ENCODE measurements around the gene RHOBTB1.

RHOBTB1 gene

DNA sequence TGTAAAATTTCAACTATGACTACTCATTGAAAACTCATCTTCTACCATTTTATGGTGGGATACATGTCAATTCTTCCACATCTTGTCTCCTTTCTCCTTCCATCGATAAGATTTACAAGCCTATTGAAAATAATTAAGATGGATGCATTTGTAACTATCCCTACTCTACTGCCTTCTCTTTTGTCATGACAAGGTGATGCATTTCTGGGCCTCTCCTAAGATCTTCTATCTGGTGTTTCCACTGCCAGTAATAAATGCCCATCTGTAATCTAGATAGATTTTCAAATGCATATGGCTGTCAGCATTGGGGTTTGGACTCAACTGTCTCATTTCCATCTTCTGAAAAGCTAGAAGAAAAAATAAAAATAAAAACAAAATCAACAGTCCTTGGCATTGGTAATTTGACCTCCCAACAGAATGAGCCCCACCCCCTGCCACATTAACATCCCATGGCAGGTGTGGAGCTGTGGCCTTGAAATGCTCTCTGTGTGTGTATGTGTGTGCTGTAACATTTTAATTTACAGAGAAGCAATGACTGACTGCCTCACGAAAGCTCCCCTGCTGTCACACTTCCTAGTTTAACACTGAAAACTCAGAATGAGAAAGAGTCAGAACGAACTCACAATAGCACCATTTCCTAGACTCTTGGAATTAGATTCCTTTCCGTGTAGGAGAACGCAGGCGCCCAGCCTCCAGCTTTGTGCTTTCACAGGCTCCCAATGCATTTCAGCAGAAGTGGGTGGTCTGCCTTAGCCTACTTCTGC, 74.2 kb downstream of the RHOBTB1 start:
- no peaks in the 10 kb centered on the region for H3K9me3 ChIP-seq (ENCODE audit: severe bottlenecking)
- H3K27me3 ChIP-seq (ENCODE audit: insufficient read depth, low read depth, severe bottlenecking): no peaks in the 10 kb centered on the region
- no peaks in the 10 kb centered on the region for H3K36me3 ChIP-seq
- no peak overlapping the region for H3K4me3 ChIP-seq (ENCODE audit: low read depth, low read length)
- TF ChIP-seq, protein P1, sequence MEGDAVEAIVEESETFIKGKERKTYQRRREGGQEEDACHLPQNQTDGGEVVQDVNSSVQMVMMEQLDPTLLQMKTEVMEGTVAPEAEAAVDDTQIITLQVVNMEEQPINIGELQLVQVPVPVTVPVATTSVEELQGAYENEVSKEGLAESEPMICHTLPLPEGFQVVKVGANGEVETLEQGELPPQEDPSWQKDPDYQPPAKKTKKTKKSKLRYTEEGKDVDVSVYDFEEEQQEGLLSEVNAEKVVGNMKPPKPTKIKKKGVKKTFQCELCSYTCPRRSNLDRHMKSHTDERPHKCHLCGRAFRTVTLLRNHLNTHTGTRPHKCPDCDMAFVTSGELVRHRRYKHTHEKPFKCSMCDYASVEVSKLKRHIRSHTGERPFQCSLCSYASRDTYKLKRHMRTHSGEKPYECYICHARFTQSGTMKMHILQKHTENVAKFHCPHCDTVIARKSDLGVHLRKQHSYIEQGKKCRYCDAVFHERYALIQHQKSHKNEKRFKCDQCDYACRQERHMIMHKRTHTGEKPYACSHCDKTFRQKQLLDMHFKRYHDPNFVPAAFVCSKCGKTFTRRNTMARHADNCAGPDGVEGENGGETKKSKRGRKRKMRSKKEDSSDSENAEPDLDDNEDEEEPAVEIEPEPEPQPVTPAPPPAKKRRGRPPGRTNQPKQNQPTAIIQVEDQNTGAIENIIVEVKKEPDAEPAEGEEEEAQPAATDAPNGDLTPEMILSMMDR (IDR thresholded peaks at IDR 0.05; ENCODE audit: low read depth, low read length): no peak
- DNase-seq: no peak
- no peak overlapping the region for H3K27ac ChIP-seq

DNA sequence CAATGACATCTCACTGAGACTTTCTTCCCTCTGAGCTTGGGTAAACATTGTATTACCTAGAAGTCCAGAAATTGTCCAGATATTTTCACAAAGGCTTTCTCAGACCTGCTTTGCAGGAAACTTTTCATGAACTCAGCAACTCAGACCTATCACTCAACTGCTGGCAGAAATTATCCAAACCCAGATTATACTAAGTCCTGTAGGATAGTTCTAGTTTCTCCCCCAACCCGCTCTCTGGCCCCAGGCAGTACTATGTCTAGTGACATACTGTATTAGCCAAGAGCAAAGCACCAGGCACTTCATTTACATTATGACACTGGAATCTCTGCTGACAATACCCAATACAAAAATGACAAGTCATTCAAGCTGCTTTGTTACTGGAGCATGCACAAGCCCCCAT, 75.0 kb downstream of the RHOBTB1 start:
- H3K27ac ChIP-seq: no peak overlapping the region
- H3K27me3 ChIP-seq (ENCODE audit: insufficient read depth, low read depth, severe bottlenecking): no peaks in the 10 kb centered on the region
- H3K4me3 ChIP-seq (ENCODE audit: low read depth, low read length): no peak overlapping the region
- no peaks in the 10 kb centered on the region for H3K9me3 ChIP-seq (ENCODE audit: severe bottlenecking)
- TF ChIP-seq, protein P1 (IDR thresholded peaks at IDR 0.05; ENCODE audit: low read depth, low read length): no peak
- no peak for DNase-seq
- H3K36me3 ChIP-seq: no peaks in the 10 kb centered on the region

DNA sequence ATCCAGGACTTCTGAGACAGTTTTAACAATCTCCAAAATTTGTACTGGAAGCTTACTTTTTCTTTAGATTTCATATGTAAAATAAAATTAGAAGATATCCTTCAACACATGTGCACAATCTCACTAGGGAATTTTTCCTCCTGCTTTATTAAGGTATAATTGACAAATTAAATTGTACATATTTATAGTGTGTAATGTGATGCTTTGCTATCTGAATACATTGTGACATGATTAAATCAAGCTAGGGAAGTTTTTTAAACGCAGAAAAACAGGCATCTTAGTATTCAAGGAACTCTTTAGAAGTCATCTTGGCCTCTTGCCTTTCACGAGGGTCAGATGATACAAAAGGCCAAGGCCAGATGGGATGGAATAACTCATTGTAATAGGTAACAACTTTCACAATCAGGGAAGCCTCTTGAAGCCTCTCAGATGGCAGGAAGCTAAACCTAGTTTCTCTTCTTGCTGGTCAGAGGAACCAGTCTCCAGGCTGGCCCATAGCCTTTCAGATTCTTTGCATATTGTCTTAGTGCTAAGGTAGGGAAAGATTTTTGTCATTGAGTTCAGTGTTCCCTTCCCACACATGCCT, 78.7 kb downstream of the RHOBTB1 start:
- TF ChIP-seq, protein P1 (IDR thresholded peaks at IDR 0.05; ENCODE audit: low read depth, low read length): no peak

DNA sequence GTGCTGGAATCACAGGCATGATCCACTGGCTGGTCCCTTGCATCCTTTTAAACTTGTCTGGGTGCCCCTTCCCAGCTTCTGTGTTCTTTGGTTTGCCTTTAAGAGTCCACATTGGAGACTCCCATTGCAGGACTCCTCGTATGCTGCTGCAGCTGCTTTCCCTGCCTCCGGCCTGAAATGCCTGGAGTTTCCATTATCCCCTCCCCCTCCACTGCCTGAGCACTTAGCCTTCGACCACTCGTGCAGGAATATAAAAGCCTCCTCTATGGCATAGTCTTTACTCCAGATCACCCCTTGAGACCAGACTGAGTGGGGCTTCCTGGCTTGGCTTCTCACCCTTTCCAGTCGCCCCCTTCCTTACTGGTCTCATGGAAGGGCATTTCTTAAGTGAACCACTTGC, 80.2 kb downstream of the RHOBTB1 start:
- Histone ChIP-seq H3K27me3 (ENCODE audit: insufficient read depth, low read depth, severe bottlenecking) (no peaks in the 10 kb centered on the region), H3K36me3 (no peaks in the 10 kb centered on the region), H3K4me3 (ENCODE audit: low read depth, low read length) (no peak overlapping the region), H3K9me3 (ENCODE audit: severe bottlenecking) (no peaks in the 10 kb centered on the region), H3K27ac (no peak overlapping the region)
- DNase-seq: no peak
- TF ChIP-seq, protein P1 (IDR thresholded peaks at IDR 0.05; ENCODE audit: low read depth, low read length): no peak

More for the DNA sequence above, 78.7 kb downstream of the RHOBTB1 start:
- DNase-seq: no peak
- H3K9me3 ChIP-seq (ENCODE audit: severe bottlenecking): no peaks in the 10 kb centered on the region
- no peak overlapping the region for H3K4me3 ChIP-seq (ENCODE audit: low read depth, low read length)
- H3K27ac ChIP-seq: no peak overlapping the region
- no peaks in the 10 kb centered on the region for H3K36me3 ChIP-seq
- no peaks in the 10 kb centered on the region for H3K27me3 ChIP-seq (ENCODE audit: insufficient read depth, low read depth, severe bottlenecking)

DNA sequence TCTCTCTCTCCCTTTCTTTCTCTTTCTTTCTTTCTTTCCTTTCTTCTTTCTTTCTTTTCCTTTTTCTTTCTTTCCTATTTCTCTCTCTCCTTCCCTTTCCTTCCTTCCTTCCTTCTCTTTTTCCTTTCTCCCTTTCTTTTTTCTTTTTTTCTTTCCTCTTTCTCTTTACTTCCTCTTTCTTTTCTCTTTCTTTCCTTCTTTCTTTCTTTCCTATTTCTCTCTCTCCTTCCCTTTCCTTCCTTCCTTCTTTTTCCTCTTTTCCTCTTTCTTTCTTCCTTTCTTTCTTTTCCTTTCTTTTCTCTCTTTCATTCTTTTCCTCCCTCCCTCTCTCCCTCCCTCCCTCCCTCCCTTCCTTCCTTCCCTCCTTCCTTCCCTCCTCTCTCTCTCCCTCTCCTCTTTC, 81.5 kb downstream of the RHOBTB1 start:
- TF ChIP-seq, protein P1 (IDR thresholded peaks at IDR 0.05; ENCODE audit: low read depth, low read length): no peak
- no peak for DNase-seq
- Histone ChIP-seq H3K9me3 (ENCODE audit: severe bottlenecking) (no peaks in the 10 kb centered on the region), H3K4me3 (ENCODE audit: low read depth, low read length) (no peak overlapping the region), H3K36me3 (no peaks in the 10 kb centered on the region), H3K27ac (no peak overlapping the region), H3K27me3 (ENCODE audit: insufficient read depth, low read depth, severe bottlenecking) (no peaks in the 10 kb centered on the region)

Measured in WERI-Rb-1 (cell line).